Muscle layer of colon (tissue), 2 donors: ENCODE data around the gene PLEKHG1.

ENCODE experiments used
- H3K27ac ChIP-seq: one replicate; pipeline ENCODE4 v1.7.0; 2013; ENCODE audit warnings: low read depth, mild to moderate bottlenecking, low read length, moderate library complexity
- H3K27me3 ChIP-seq, 2 donors: one replicate each; pipeline ENCODE4 v1.7.0; 2013; ENCODE audit warnings: low read length in 2 of 2, mild to moderate bottlenecking in 2 of 2; ENCODE audit not compliant: insufficient read depth in 2 of 2, control insufficient read depth in 1 of 2
- H3K36me3 ChIP-seq: one replicate; pipeline ENCODE4 v1.7.0; 2013; ENCODE audit warnings: mild to moderate bottlenecking, low read length; ENCODE audit not compliant: insufficient read depth
- H3K4me1 ChIP-seq: one replicate; pipeline ENCODE4 v1.7.0; 2013; ENCODE audit warnings: mild to moderate bottlenecking, low read length; ENCODE audit not compliant: insufficient read depth
- H3K4me3 ChIP-seq, 2 donors: one replicate each; pipeline ENCODE4 v1.7.0; 2013; ENCODE audit warnings: low read length in 2 of 2, low read depth in 1 of 2, mild to moderate bottlenecking in 1 of 2, moderate library complexity in 1 of 2
- H3K9ac ChIP-seq: one replicate; pipeline ENCODE4 v1.7.0; 2013; ENCODE audit warnings: low read length
- H3K9me3 ChIP-seq: one replicate; pipeline ENCODE4 v1.7.0; 2013; ENCODE audit warnings: mild to moderate bottlenecking, low read length
- donor health status: abdominal sarcoma.
- donor health status: Adenocarcinoma of cecum.

Gene PLEKHG1

GRCh38 chr6:150606168-150606591 lies 6.5 kb downstream of the PLEKHG1 start:
- Histone ChIP-seq H3K9me3 (no peaks in the 10 kb centered on the region), H3K36me3 (no peaks in the 10 kb centered on the region), H3K4me1 (peaks cover 7% of the 10 kb centered on the region), H3K4me3 (no peak overlapping the region), H3K27ac (no peak overlapping the region), H3K9ac (no peak overlapping the region), H3K27me3 (no peaks in the 10 kb centered on the region)

- Histone ChIP-seq H3K36me3 (no peaks in the 10 kb centered on the region), H3K27ac (no peak overlapping the region), H3K4me1 (peaks cover 7% of the 10 kb centered on the region), H3K27me3 (no peaks in the 10 kb centered on the region), H3K4me3 (no peak overlapping the region), H3K9me3 (no peaks in the 10 kb centered on the region), H3K9ac (no peak overlapping the region)
Measured at GRCh38 chr6:150606647-150607328, 7.1 kb downstream of the PLEKHG1 start.

GRCh38 chr6:150607329-150607650 lies 7.6 kb downstream of the PLEKHG1 start:
- no peaks in the 10 kb centered on the region for H3K27me3 ChIP-seq
- H3K27ac ChIP-seq = no peak overlapping the region
- no peak overlapping the region for H3K9ac ChIP-seq
- H3K36me3 ChIP-seq = no peaks in the 10 kb centered on the region
- peaks cover 7% of the 10 kb centered on the region for H3K4me1 ChIP-seq
- no peaks in the 10 kb centered on the region for H3K9me3 ChIP-seq
- H3K4me3 ChIP-seq = no peak overlapping the region

GRCh38 chr6:150610584-150610983 lies 10.9 kb downstream of the PLEKHG1 start:
- H3K9me3 ChIP-seq = no peaks in the 10 kb centered on the region
- H3K27me3 ChIP-seq = no peaks in the 10 kb centered on the region
- peaks cover 7% of the 10 kb centered on the region for H3K4me1 ChIP-seq
- H3K27ac ChIP-seq = no peak overlapping the region
- no peak overlapping the region for H3K9ac ChIP-seq
- H3K4me3 ChIP-seq = no peak overlapping the region
- no peaks in the 10 kb centered on the region for H3K36me3 ChIP-seq

GRCh38 chr6:150613269-150613668 lies 13.6 kb downstream of the PLEKHG1 start:
- H3K4me1 ChIP-seq = no peaks in the 10 kb centered on the region
- H3K27me3 ChIP-seq = no peaks in the 10 kb centered on the region
- no peak overlapping the region for H3K4me3 ChIP-seq
- no peaks in the 10 kb centered on the region for H3K36me3 ChIP-seq
- no peaks in the 10 kb centered on the region for H3K9me3 ChIP-seq
- H3K9ac ChIP-seq = no peak overlapping the region
- H3K27ac ChIP-seq = no peak overlapping the region

- Histone ChIP-seq H3K36me3 (no peaks in the 10 kb centered on the region), H3K27me3 (no peaks in the 10 kb centered on the region), H3K9me3 (no peaks in the 10 kb centered on the region), H3K9ac (no peak overlapping the region), H3K4me3 (no peak overlapping the region), H3K27ac (no peak overlapping the region), H3K4me1 (no peaks in the 10 kb centered on the region)
Measured at GRCh38 chr6:150615967-150616366, 16.3 kb downstream of the PLEKHG1 start.

GRCh38 chr6:150616586-150616985 lies 16.9 kb downstream of the PLEKHG1 start:
- Histone ChIP-seq H3K9me3 (no peaks in the 10 kb centered on the region), H3K4me1 (no peaks in the 10 kb centered on the region), H3K27me3 (no peaks in the 10 kb centered on the region), H3K36me3 (no peaks in the 10 kb centered on the region), H3K4me3 (no peak overlapping the region), H3K27ac (no peak overlapping the region), H3K9ac (no peak overlapping the region)

- Histone ChIP-seq H3K27me3 (no peaks in the 10 kb centered on the region), H3K36me3 (no peaks in the 10 kb centered on the region), H3K4me1 (no peaks in the 10 kb centered on the region), H3K4me3 (no peak overlapping the region), H3K9me3 (no peaks in the 10 kb centered on the region), H3K9ac (no peak overlapping the region), H3K27ac (no peak overlapping the region)
Measured at GRCh38 chr6:150617062-150617461, 17.4 kb downstream of the PLEKHG1 start.

- H3K9me3 ChIP-seq = no peaks in the 10 kb centered on the region
- H3K27ac ChIP-seq = no peak overlapping the region
- H3K36me3 ChIP-seq = no peaks in the 10 kb centered on the region
- no peak overlapping the region for H3K9ac ChIP-seq
- no peak overlapping the region for H3K4me3 ChIP-seq
- no peaks in the 10 kb centered on the region for H3K27me3 ChIP-seq
- H3K4me1 ChIP-seq = no peaks in the 10 kb centered on the region
Measured at GRCh38 chr6:150617496-150618460, 18.1 kb downstream of the PLEKHG1 start.

GRCh38 chr6:150619275-150619674 lies 19.6 kb downstream of the PLEKHG1 start:
- Histone ChIP-seq H3K4me1 (no peaks in the 10 kb centered on the region), H3K36me3 (no peaks in the 10 kb centered on the region), H3K4me3 (no peak overlapping the region), H3K27ac (no peak overlapping the region), H3K9ac (no peak overlapping the region), H3K9me3 (no peaks in the 10 kb centered on the region), H3K27me3 (no peaks in the 10 kb centered on the region)

GRCh38 chr6:150620244-150620643 lies 20.6 kb downstream of the PLEKHG1 start:
- Histone ChIP-seq H3K9ac (no peak overlapping the region), H3K27me3 (no peaks in the 10 kb centered on the region), H3K36me3 (no peaks in the 10 kb centered on the region), H3K27ac (no peak overlapping the region), H3K9me3 (no peaks in the 10 kb centered on the region), H3K4me1 (no peaks in the 10 kb centered on the region), H3K4me3 (no peak overlapping the region)
